ENCODE measurements around the gene DLGAP3. TPM values are rescaled to one million over a fixed set of nuclear protein-coding genes. Genes with fewer than 3 reads are reported as not detected.

The DLGAP3 gene
- total RNA-seq, 6 donors from 2014 or later: under 0.01 to 0.57 (median 0.30) TPM; not detected in 1

GRCh38 chr1:34852677-34853217 is 76.7 kb downstream of the DLGAP3 start:
- peak in 1 of 2 donors; percentile 93 for DNase-seq
- TF ChIP-seq EP300 (IDR thresholded peaks at IDR 0.05): no peak
- TF ChIP-seq POLR2AphosphoS5 (IDR thresholded peaks at IDR 0.05): peak in 1 of 2 donors; percentile 58
- peak; percentile 95 to 99 (median 98) for TF ChIP-seq CTCF (IDR thresholded peaks at IDR 0.05)
- Histone ChIP-seq H3K27ac (peak overlapping the region in 3 of 4 donors; percentile 32 to 62 (median 57)), H3K9me3 (no peaks in the 10 kb centered on the region), H3K4me3 (no peak overlapping the region), H3K4me1 (peaks cover 21 to 25% (median 23%) of the 10 kb centered on the region in 4 donors), H3K36me3 (peaks cover 14 to 43% (median 22%) of the 10 kb centered on the region in 4 donors), H3K27me3 (no peaks in the 10 kb centered on the region)
- ATAC-seq (ENCODE audit: low FRiP score in 2 of 2): peak; percentile 97
- WGBS, 2 donors: 29 to 30% methylated on average over 5 to 6 of the region's 6 CpGs

GRCh38 chr1:34851431-34852105 is 77.9 kb downstream of the DLGAP3 start:
- peak in 1 of 2 donors; percentile 37 for DNase-seq
- H3K27me3 ChIP-seq: no peaks in the 10 kb centered on the region
- peak overlapping the region in 3 of 4 donors; percentile 16 to 70 (median 60) for H3K27ac ChIP-seq
- ATAC-seq (ENCODE audit: low FRiP score in 2 of 2): no peak
- H3K36me3 ChIP-seq: peaks cover 14 to 48% (median 25%) of the 10 kb centered on the region in 4 donors
- H3K4me3 ChIP-seq: no peak overlapping the region
- 72 to 79% methylated on average over 12 to 13 of the region's 13 CpGs for WGBS, 2 donors
- H3K4me1 ChIP-seq: peaks cover 16 to 26% (median 21%) of the 10 kb centered on the region in 4 donors
- TF ChIP-seq CTCF (IDR thresholded peaks at IDR 0.05) (no peak), POLR2A (IDR thresholded peaks at IDR 0.05) (no peak), POLR2AphosphoS5 (IDR thresholded peaks at IDR 0.05) (peak in 1 of 2 donors; percentile 20)
- no peaks in the 10 kb centered on the region for H3K9me3 ChIP-seq

GRCh38 chr1:34850382-34850781 is 79.1 kb downstream of the DLGAP3 start:
- DNase-seq (no peak), ATAC-seq (ENCODE audit: low FRiP score in 2 of 2) (no peak)
- Histone ChIP-seq H3K9me3 (no peaks in the 10 kb centered on the region), H3K27me3 (no peaks in the 10 kb centered on the region), H3K4me3 (no peak overlapping the region), H3K36me3 (peaks cover 11 to 39% (median 20%) of the 10 kb centered on the region in 4 donors), H3K27ac (peak overlapping the region in 2 of 4 donors; percentile 60 to 70), H3K4me1 (peaks cover 16 to 28% (median 26%) of the 10 kb centered on the region in 4 donors)
- 76 to 81% methylated on average over 6 of the region's 6 CpGs for WGBS, 2 donors
- TF ChIP-seq EP300 (IDR thresholded peaks at IDR 0.05) (no peak), CTCF (IDR thresholded peaks at IDR 0.05) (no peak), POLR2AphosphoS5 (IDR thresholded peaks at IDR 0.05) (no peak)

- Histone ChIP-seq H3K36me3 (peaks cover 0 to 16% (median 3%) of the 10 kb centered on the region in 4 donors), H3K4me3 (no peak overlapping the region), H3K27me3 (no peaks in the 10 kb centered on the region), H3K4me1 (peaks cover 39 to 54% (median 42%) of the 10 kb centered on the region in 4 donors), H3K27ac (peak overlapping the region in 1 of 4 donors; percentile 22), H3K9me3 (no peaks in the 10 kb centered on the region)
- ATAC-seq (ENCODE audit: low FRiP score in 2 of 2) (no peak), DNase-seq (no peak)
- TF ChIP-seq CTCF (IDR thresholded peaks at IDR 0.05) (no peak), EP300 (IDR thresholded peaks at IDR 0.05) (no peak), POLR2AphosphoS5 (IDR thresholded peaks at IDR 0.05) (no peak), POLR2A (IDR thresholded peaks at IDR 0.05) (no peak)
- WGBS, 2 donors: 67 to 77% methylated on average over 7 of the region's 7 CpGs
These were observed 82.4 kb downstream of the DLGAP3 start for GRCh38 chr1:34847094-34847493.

Measured in upper lobe of left lung (tissue), 6 donors.